AG10803 (cell line): ENCODE results near the gene BCAS1.

Source experiments
- DNase-seq: peaks from one replicate; pipeline ENCODE4 v3.0.0; 2010; ENCODE audit warnings: low read depth
- H3K4me3 ChIP-seq: 2 replicates; pipeline ENCODE4 v1.5.1; 2011; ENCODE audit warnings: mild to moderate bottlenecking, low read length, control low read depth
- CTCF ChIP-seq: conservative IDR thresholded peaks from 2 replicates; pipeline ENCODE4 v1.5.1; 2011; ENCODE audit warnings: mild to moderate bottlenecking, low read length, control low read depth, inconsistent platforms

Gene BCAS1

DNA sequence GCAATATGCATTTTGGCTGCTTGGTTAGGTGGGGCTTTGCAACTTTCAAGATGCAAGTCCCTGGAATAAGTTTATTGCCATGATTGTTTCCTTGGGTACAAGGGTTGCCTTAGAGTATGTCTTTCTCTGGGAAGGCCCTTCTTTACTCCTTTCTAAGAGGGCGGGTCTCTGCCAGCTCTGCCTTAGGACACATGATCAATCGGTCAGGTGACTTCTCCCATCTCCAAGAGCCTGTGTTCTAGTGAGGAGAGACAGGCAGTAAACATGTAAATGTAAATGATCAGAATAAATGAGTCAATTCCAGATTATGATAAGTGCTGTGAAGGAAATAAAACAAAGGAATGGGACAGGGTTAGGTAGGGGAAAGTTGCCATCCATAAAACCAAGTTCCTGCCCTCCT, 43.2 kb upstream of the BCAS1 start:
- no peak for TF ChIP-seq CTCF
- no peak for DNase-seq
- H3K4me3 ChIP-seq: no peak overlapping the region

GRCh38 chr20:54112221-54112884, 42.0 kb upstream of the BCAS1 start:
- DNase-seq: peak; percentile 48
- no peak overlapping the region for H3K4me3 ChIP-seq
- TF ChIP-seq CTCF: no peak

DNA sequence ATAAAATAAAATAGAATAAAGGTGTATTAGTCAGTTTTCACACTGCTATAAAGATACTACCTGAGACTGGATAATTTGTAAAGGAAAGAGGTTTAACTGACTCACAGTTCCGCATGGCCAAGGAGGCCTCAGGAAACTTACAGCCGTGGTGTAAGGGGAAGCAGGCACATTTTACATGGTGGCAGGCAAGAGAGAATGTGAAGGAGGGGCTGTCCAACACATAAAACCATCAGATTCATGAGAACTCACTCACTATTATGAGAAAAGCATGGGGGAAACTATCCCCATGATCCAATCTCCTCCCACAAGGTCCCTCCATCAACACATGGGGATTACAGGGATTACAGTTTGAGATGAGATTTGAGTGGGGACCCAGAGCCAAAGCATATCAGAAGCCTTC, 41.1 kb upstream of the BCAS1 start:
- no peak for DNase-seq
- no peak overlapping the region for H3K4me3 ChIP-seq
- no peak for TF ChIP-seq CTCF

GRCh38 chr20:54110457-54110856, 40.1 kb upstream of the BCAS1 start:
- no peak overlapping the region for H3K4me3 ChIP-seq

DNA sequence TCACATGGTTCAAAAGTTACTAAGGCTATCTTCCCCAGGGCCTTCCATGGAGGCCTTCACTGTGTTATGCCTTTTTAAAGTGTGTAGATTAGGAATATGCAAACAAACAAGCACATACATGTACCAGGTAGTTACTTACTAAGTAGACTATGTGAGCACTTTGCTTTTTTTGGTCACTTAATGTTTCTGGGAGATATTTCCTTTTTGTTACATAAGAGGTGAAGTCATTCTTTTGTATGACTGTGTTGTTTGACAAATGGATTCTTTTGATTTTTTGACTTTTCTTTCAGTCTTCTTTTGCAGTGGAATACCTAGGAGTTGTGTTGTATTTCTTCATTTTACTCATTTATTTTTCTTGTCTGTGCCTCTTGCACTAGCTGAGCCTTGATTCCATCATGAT, 39.6 kb upstream of the BCAS1 start:
- no peak for DNase-seq
- TF ChIP-seq CTCF: no peak

More at GRCh38 chr20:54110457-54110856, 40.1 kb upstream of the BCAS1 start:
- no peak for DNase-seq
- TF ChIP-seq CTCF: no peak

DNA sequence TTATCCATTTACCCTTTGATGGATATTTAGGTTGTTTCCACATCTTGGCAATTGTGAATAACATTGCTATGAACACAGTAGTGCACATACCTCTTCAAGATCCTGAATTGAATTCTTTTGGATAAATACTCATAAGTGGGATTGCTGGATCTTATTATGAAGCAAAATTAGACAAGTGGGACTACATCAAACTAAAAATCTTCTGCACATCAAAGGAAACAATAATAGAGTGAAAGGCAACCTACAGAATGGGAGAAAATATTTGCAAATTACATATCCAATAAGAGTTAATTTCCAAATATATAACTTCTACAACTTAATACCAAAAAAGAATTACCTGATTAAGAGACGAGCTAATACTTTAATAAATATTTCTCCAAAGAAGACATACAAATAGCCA, 38.4 kb upstream of the BCAS1 start:
- no peak for DNase-seq
- TF ChIP-seq CTCF: no peak
- H3K4me3 ChIP-seq: no peak overlapping the region

More for the DNA sequence above, 39.6 kb upstream of the BCAS1 start:
- no peak overlapping the region for H3K4me3 ChIP-seq

DNA sequence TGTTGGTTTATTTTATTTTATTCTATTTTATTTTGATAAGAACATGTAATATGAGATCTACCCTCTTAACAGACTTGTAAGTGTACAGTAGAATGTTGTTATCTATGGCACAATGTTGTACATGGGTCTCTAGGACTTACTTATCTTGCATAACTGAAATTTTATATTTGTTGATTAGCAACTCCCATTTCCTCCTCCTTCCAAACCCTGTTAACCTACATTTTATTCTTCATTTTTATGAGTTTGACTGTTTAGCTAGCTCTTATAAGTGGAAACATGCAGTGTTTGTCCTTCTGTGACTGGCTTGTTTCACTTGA, 37.9 kb upstream of the BCAS1 start:
- no peak for TF ChIP-seq CTCF
- no peak overlapping the region for H3K4me3 ChIP-seq
- DNase-seq: no peak
